CD4-positive, alpha-beta T cell treated with Interleukin-4 for 4 hours (primary cell): Measurements from ENCODE around the gene NPHP4.

Experiments
- DNase-seq: peaks from one replicate; pipeline ENCODE4 v3.0.0-alpha.2; 2020

Gene NPHP4

DNA sequence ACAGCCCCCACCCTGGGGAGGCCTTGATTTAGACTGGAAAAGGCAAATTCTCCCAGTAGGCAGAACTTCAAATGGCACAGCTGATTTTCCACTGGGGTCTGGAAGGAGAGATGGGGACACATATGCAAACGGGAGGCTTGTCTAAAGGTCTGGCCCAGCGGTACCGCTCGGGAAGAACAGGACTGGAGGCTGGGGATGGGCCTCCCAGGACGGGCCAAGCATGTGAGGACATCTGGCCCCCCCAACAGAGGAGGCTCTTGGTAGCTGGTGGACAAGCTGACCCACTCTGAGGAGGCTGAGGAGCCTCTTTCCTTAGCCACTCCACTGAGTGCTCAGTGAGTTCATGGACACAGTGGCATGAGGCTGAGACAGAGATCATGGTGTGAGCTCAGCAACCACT lies 170.0 kb downstream of the NPHP4 start:
- DNase-seq = no peak

DNA sequence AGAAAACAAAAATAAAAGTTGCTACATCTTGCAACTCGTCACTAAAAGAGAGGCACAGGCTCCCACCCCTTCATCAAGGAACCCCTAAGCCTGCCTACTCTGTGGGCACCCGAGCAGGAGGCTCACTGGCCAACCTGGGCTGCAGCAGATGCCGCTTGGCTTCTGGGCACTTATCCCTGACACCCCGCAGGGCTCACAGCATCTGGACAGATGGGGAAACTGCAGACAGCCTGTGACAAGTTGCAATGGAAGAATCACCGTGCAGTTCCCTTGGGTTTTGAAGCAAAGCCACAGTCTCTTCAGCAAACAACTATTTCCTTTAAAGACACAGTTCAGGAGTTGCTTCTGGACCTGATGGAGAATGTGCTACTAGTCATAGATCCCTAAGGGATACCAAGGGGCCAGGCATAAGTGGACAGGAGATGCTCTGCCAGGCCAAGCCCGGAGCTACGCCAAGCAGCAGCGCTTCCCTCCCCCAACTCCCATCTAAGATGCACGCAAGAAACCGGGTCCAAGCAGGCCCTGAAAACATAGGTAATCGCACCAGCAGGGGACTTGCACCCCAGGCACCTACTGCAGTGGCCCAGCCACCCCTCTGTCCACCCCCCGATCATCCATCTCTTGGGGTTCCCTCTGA lies 170.6 kb downstream of the NPHP4 start:
- no peak for DNase-seq

DNA sequence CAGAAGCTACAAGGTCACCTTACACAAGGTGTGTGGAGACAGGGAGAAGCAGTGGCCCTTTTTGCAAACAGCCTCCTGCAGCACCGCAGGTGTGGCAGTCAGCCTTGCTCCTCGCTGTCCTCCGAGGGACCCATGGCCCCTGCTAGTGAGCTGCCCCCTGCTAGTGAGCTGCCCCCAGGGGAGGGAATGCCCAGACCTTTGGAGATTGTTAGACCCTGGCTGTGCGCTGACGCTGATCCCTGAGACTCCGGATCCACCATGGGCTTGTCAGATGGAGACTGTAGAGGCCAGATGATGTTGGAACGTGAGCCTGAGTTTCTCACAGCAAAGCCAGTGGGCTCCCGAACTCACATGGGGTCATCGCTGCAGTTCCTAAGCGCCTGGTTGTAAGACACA lies 172.2 kb downstream of the NPHP4 start:
- no peak for DNase-seq

DNA sequence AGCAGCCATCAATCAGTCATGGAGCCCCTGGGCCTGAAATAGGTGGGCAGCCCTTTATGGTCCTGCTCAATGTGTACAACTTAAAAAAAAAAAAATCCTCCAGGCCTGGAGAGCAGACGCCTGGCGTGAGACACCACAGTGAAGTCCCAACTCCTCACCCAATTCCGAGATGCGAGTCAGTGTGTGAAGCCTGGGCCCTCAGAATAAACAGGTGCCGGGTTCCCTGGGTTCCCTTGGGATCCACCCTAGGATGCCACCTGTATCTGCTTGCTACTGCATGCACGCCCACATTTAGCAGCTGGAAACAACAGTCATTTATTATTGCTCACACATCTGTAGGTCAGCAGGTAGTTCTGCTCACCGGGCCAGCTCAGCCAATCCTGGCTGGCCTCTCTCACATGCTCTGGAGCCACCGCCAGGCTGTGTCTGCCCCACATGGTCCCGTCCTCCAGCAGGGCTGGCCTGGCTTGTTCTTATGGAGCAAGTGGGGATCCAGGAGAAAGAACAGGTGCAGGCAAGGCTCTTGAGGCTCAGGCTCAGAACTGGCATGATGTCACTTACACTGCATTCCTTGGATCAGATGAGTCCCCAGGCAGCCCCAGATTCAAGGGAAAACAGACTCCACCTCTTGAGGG lies 172.7 kb downstream of the NPHP4 start:
- DNase-seq = no peak

DNA sequence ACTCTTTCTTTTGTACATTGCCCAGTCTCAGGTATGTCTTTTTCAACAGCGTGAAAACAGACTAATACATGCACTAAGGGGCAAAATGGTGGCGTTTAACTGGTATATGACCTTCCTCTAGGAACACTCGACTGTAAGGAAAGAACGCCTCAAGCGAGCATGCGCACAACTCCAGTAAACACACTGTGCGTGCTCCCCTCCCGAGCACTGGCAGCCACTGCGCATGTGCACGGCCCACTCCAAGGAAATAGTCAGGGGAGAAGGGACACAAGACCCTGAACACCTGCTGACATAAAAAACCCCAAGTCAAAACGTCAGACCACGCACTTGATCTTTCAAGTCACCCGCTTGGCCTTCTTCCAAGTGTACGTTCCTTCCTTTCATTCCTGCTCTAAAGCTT lies 173.5 kb downstream of the NPHP4 start:
- DNase-seq = no peak

DNA sequence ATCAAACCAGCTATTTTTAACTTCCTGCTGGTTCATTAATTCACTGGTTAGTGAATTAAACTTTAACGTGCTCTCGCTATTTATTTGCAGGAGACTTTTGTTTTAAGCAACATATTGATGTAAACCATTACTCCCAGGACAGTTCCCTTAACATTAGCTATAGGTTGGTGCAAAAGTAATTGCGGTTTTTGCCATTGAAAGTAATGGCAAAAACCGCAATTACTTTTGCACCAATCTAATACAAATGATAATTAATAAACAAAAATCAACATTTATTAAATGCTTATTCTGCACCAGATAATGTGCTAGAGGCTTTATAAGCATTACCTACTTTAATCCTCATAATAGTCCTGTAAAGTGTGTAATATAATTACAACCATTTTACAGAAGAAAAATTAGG lies 176.5 kb downstream of the NPHP4 start:
- DNase-seq = no peak

DNA sequence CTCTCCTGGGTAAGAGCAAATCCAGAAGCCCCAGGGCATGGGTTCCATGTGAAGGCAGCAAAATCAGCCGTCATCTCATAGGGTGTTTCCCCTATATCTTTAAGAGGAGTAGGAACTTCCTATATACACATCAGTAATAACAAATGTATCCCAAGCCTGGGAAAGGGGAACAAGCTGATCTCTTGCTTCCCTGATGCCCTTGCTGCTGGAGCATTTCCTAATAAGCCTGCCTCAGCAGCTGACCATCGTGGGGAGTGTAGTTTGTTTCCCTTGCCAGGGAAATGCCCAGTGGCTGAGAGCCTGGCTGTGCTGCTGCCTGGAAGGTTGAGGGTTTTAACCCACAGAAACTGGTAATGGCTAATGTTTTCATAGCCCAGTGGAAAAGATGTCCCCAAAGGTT lies 177.0 kb downstream of the NPHP4 start:
- no peak for DNase-seq

DNA sequence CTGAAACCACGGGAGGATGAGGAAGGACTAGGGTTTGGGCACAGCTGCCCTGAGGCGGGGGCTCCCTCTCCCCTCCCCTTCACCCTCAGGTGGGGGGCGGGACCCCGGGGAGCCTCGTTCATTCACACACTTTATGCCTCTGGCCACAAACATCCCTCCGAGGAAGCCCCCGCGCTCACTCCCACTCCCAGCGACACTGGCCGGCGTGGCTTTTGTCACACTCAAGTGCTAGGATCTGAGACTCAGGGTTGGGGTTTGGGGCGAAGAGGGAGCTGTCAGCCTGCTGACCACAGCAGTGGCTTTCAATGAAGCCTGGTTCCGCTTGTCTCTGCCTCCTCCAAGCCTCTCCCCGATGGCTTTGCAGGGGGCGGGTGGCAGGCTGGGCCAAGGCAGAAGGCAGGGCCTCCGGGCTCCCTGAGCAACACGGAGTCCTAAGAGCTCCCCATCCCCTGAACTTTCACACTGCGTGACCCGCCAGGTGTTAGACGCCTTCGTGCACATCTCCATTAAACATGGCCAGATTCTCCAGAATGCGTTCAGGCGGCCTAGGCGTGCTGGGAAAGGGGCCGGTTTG lies 178.1 kb downstream of the NPHP4 start:
- DNase-seq = no peak

DNA sequence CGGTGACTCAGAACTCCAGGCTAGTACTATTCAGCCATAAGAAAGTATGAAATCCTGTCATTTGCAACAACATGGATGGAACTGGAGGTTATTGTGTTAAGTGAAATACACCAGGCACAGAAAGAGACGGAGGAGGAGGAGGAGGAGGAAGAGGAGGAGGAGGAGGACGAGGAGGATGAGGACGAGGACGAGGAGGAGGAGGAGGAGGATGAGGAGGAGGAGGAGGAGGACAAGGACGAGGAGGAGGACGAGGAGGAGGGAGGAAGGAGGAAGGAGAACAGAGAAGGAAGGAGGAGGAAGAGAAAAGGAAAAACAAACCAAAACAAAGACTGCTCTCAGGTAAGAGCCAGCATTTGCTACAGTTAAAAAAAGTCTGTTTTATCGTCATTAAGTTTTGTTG lies 178.7 kb downstream of the NPHP4 start:
- no peak for DNase-seq
